OCI-LY7 (cell line): Measurements from ENCODE around the gene GID8. TPM values are rescaled to one million over a fixed set of nuclear protein-coding genes. Genes with fewer than 3 reads are reported as not detected.
"Not testable (repeated sequence)": the region's sequence is repeated elsewhere in the genome, so short reads cannot be mapped to it uniquely, and the experiment has no call there.

Experiments
- BruUV-seq: library from RNA; stranded (reverse); fragments of 400-500 nt; replicated peaks from 2 replicates; lab custom pipeline; 2021; lab: Mats Ljungman, UMichigan
- CTCF ChIA-PET: fragments of 300-600 bp; sonication (Branson Sonifier 250); formaldehyde crosslinking; loops from one replicate; lab custom pipeline; 2022; ENCODE audit warnings: antibody characterized with exemption; ENCODE audit not compliant: unreplicated experiment; lab: Charles Lee
- POLR2A ChIA-PET: fragments of 300-600 bp; sonication (Branson Sonifier 250); formaldehyde crosslinking; loops from one replicate; lab custom pipeline; 2022; ENCODE audit warnings: antibody characterized with exemption; lab: Charles Lee
- DNase-seq: peaks from one replicate; pipeline ENCODE4 v3.0.0-alpha.2; 2015; ENCODE audit warnings: low spot score
- H2AFZ ChIP-seq: fragments of 200-600 bp; sonication (generic), shearing (Covaris generic); 2 replicates; pipeline ENCODE4 v1.6.1; 2014; ENCODE audit warnings: mild to moderate bottlenecking, antibody characterized with exemption, low read length, moderate library complexity
- H3K27ac ChIP-seq: fragments of 200-600 bp; sonication (generic); 2 replicates; pipeline ENCODE4 v1.5.1; 2014; ENCODE audit warnings: mixed run types, low read depth, mild to moderate bottlenecking, moderate library complexity, low read length, inconsistent platforms; ENCODE audit not compliant: poor library complexity, severe bottlenecking
- H3K36me3 ChIP-seq: fragments of 200-600 bp; sonication (generic); 2 replicates; pipeline ENCODE4 v1.6.1; 2014; ENCODE audit warnings: mild to moderate bottlenecking, antibody characterized with exemption, low read length, moderate library complexity, mixed read lengths; ENCODE audit not compliant: insufficient read depth
- H3K4me1 ChIP-seq: fragments of 200-600 bp; sonication (generic); 2 replicates; pipeline ENCODE4 v1.5.1; 2014; ENCODE audit warnings: mild to moderate bottlenecking, low read length; ENCODE audit not compliant: insufficient read depth, poor library complexity, severe bottlenecking
- H3K4me2 ChIP-seq: fragments of 200-600 bp; sonication (generic); 2 replicates; pipeline ENCODE4 v1.6.1; 2014; ENCODE audit warnings: mild to moderate bottlenecking, low read length
- H3K4me3 ChIP-seq: fragments of 200-600 bp; sonication (generic); 2 replicates; pipeline ENCODE4 v1.5.1; 2014; ENCODE audit warnings: mild to moderate bottlenecking, low read depth, low read length; ENCODE audit not compliant: poor library complexity, severe bottlenecking
- H3K79me2 ChIP-seq: fragments of 200-600 bp; sonication (generic); 2 replicates; pipeline ENCODE4 v1.6.1; 2016; ENCODE audit warnings: low read depth, mild to moderate bottlenecking, low read length, moderate library complexity, mixed read lengths; ENCODE audit not compliant: insufficient read depth
- H3K9me2 ChIP-seq: fragments of 200-600 bp; sonication (generic); 2 replicates; pipeline ENCODE4 v1.6.1; 2016; ENCODE audit warnings: mild to moderate bottlenecking, low read length, mixed read lengths; ENCODE audit not compliant: insufficient read depth
- H3K9me3 ChIP-seq: fragments of 200-600 bp; sonication (generic); 2 replicates; pipeline ENCODE4 v1.6.1; 2014; ENCODE audit warnings: mild to moderate bottlenecking, mixed run types, low read length, mixed read lengths
- H4K20me1 ChIP-seq: fragments of 200-600 bp; sonication (generic); 2 replicates; pipeline ENCODE4 v1.6.1; 2014; ENCODE audit warnings: mild to moderate bottlenecking, antibody characterized with exemption, low read length, moderate library complexity, mixed read lengths; ENCODE audit not compliant: insufficient read depth
- EZH2phosphoT487 ChIP-seq: fragments of 200-600 bp; sonication (generic); IDR thresholded peaks from 2 replicates; pipeline ENCODE4 v1.6.1; 2018; ENCODE audit warnings: low read depth, borderline replicate concordance, mild to moderate bottlenecking, mixed run types, antibody characterized with exemption, low read length, moderate library complexity, mixed read lengths
- intact Hi-C: fragments of 100-400 bp; cut with micrococcal nuclease; formaldehyde crosslinking; loops from one replicate; pipeline ENCODE4 v1.10.0; 2022; ENCODE audit not compliant: unreplicated experiment
- total RNA-seq, 2 experiments: library from RNA; depleted of rRNA in 1 of 2; stranded (reverse); fragments of >200 nt in 1 of 2; shearing (Covaris generic) in 1 of 2; gene quantifications; 2 replicates each; pipeline ENCODE4 v1.2.3, GENCODE V29; 2014 to 2022
- TF ChIP-seq, protein P1 (sequence below): fragments of 200-600 bp; sonication (generic); conservative IDR thresholded peaks from 2 replicates; pipeline ENCODE4 v1.5.1; 2014; ENCODE audit warnings: mild to moderate bottlenecking, antibody characterized with exemption, low read length, moderate library complexity, mixed read lengths

GID8 gene
- total RNA-seq, 2 experiments from 2014 or later, result 28.7 to 47.7 TPM

GRCh38 chr20:62959998-62960436, 22.1 kb downstream of the GID8 start:
- Histone ChIP-seq H2AFZ (no peak overlapping the region), H3K9me2 (no peaks in the 10 kb centered on the region), H3K9me3 (no peaks in the 10 kb centered on the region), H3K4me1 (peaks cover 2% of the 10 kb centered on the region), H4K20me1 (no peaks in the 10 kb centered on the region), H3K27ac (no peak overlapping the region), H3K4me3 (no peak overlapping the region), H3K79me2 (no peaks in the 10 kb centered on the region), H3K36me3 (no peaks in the 10 kb centered on the region), H3K4me2 (no peak overlapping the region)
- ChIA-PET POLR2A (interaction anchor here (0.6 kb wide), 1 partner anchor 698 kb away, joined by 3 read pairs; the partner anchor contains the start of gene RTEL1), CTCF (no interaction called here)
- intact Hi-C loops, result loop anchor here (10.0 kb wide), 1 partner anchor 45 kb away; the partner anchor contains the start of gene BHLHE23
- no peak for DNase-seq
- BruUV-seq, result no TSS peak
- no peak for TF ChIP-seq EZH2phosphoT487
- TF ChIP-seq, protein P1, sequence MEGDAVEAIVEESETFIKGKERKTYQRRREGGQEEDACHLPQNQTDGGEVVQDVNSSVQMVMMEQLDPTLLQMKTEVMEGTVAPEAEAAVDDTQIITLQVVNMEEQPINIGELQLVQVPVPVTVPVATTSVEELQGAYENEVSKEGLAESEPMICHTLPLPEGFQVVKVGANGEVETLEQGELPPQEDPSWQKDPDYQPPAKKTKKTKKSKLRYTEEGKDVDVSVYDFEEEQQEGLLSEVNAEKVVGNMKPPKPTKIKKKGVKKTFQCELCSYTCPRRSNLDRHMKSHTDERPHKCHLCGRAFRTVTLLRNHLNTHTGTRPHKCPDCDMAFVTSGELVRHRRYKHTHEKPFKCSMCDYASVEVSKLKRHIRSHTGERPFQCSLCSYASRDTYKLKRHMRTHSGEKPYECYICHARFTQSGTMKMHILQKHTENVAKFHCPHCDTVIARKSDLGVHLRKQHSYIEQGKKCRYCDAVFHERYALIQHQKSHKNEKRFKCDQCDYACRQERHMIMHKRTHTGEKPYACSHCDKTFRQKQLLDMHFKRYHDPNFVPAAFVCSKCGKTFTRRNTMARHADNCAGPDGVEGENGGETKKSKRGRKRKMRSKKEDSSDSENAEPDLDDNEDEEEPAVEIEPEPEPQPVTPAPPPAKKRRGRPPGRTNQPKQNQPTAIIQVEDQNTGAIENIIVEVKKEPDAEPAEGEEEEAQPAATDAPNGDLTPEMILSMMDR, result no peak

GRCh38 chr20:62960446-62961309, 22.7 kb downstream of the GID8 start:
- CTCF ChIA-PET, intact Hi-C loops, BruUV-seq, POLR2A ChIA-PET, H3K27ac ChIP-seq, H3K79me2 ChIP-seq, H3K4me1 ChIP-seq, DNase-seq, H3K4me2 ChIP-seq, H4K20me1 ChIP-seq, H3K4me3 ChIP-seq, H3K9me2 ChIP-seq, H3K36me3 ChIP-seq, H2AFZ ChIP-seq, H3K9me3 ChIP-seq: not testable (repeated sequence)

- H3K27ac ChIP-seq, result no peak overlapping the region
- intact Hi-C loops, result no loop called here
- no peaks in the 10 kb centered on the region for H3K36me3 ChIP-seq
- H3K4me2 ChIP-seq, result no peak overlapping the region
- ChIA-PET CTCF (interaction anchor here (0.6 kb wide), 1 partner anchor 155 kb away, joined by 3 read pairs; no protein-coding TSS in a partner anchor), POLR2A (no interaction called here)
- no peak overlapping the region for H3K4me3 ChIP-seq
- H3K9me3 ChIP-seq, result no peaks in the 10 kb centered on the region
- H3K4me1 ChIP-seq, result no peaks in the 10 kb centered on the region
- no peak for DNase-seq
- H4K20me1 ChIP-seq, result no peaks in the 10 kb centered on the region
- no peak for TF ChIP-seq EZH2phosphoT487
- TF ChIP-seq, protein P1, result no peak
- H3K9me2 ChIP-seq, result no peaks in the 10 kb centered on the region
- BruUV-seq, result no TSS peak
- no peak overlapping the region for H2AFZ ChIP-seq
- no peaks in the 10 kb centered on the region for H3K79me2 ChIP-seq
Measured at GRCh38 chr20:62961310-62961783, 23.4 kb downstream of the GID8 start.
